ENCODE measurements around the gene FAM53A.

FAM53A gene

GRCh38 chr4:1592068-1592708 lies 91.9 kb downstream of the FAM53A start:
- peak; percentile 21 for DNase-seq (ENCODE audit: low spot score)

- DNase-seq (ENCODE audit: low spot score): no peak
These were observed 93.0 kb downstream of the FAM53A start for GRCh38 chr4:1591107-1591506.

GRCh38 chr4:1590244-1590643 lies 93.9 kb downstream of the FAM53A start:
- peak; percentile 73 for DNase-seq (ENCODE audit: low spot score)

Data from hematopoietic multipotent progenitor cell treated with erythropoietin and hydrocortisone succinate and interleukin-3 and kit ligand, for 17 days (in vitro differentiated cells).